Neural progenitor cell (in vitro differentiated cells): ENCODE data around the gene PTBP3.

Experiments used
- EZH2 ChIP-seq: fragments of 200-600 bp; sonication (generic); IDR thresholded peaks from 2 replicates; pipeline ENCODE4 v1.6.1; 2017; ENCODE audit warnings: antibody characterized with exemption, mild to moderate bottlenecking, moderate library complexity
- EZH2phosphoT487 ChIP-seq: fragments of 200-600 bp; sonication (generic); IDR thresholded peaks from 2 replicates; pipeline ENCODE4 v1.6.1; 2017; ENCODE audit warnings: antibody characterized with exemption
- TF ChIP-seq, protein P1 (sequence below): fragments of 200-600 bp; sonication (generic); IDR thresholded peaks from 2 replicates; pipeline ENCODE4 v1.5.1; 2017; ENCODE audit warnings: antibody characterized with exemption, mild to moderate bottlenecking

DNA sequence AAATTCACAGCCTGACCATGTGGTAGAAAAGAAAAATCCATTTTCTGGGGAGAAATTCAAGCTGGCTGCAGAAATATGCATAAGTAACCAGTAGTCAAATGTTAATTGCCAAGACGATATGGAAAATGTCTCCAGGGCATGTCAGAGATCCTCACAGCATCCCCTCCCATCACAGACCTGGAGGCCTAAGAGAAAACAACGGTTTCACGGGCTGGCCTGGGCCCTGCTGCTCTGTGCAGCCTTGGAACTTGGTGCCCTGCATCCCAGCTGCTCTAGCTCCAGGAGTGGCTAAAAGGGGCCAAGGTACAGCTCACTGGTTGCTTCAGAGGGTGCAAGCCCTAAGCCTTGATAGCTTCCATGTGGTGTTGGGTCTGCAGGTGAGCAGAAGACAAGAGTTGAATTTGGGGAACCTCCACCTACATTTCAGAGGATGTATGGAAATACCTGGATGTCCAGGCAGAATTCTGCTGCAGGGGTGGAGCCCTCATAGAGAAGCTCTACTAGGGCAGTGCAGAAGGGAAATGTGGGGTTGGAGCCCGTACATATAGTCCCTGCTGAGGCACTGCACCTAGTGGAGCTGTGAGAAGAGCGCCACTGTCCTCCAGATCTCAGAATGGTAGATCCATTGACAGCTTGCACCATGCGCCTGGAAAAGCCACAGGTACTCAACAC is 49.7 kb downstream of the PTBP3 start:
- TF ChIP-seq, protein P1, sequence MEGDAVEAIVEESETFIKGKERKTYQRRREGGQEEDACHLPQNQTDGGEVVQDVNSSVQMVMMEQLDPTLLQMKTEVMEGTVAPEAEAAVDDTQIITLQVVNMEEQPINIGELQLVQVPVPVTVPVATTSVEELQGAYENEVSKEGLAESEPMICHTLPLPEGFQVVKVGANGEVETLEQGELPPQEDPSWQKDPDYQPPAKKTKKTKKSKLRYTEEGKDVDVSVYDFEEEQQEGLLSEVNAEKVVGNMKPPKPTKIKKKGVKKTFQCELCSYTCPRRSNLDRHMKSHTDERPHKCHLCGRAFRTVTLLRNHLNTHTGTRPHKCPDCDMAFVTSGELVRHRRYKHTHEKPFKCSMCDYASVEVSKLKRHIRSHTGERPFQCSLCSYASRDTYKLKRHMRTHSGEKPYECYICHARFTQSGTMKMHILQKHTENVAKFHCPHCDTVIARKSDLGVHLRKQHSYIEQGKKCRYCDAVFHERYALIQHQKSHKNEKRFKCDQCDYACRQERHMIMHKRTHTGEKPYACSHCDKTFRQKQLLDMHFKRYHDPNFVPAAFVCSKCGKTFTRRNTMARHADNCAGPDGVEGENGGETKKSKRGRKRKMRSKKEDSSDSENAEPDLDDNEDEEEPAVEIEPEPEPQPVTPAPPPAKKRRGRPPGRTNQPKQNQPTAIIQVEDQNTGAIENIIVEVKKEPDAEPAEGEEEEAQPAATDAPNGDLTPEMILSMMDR, result no peak
- TF ChIP-seq EZH2 (no peak), EZH2phosphoT487 (no peak)
